OCI-LY7 (cell line): Measurements from ENCODE around the gene LYRM1. TPM values are rescaled to one million over a fixed set of nuclear protein-coding genes. Genes with fewer than 3 reads are reported as not detected.

Experiments used
- BruUV-seq: library from RNA; stranded (reverse); fragments of 400-500 nt; replicated peaks from 2 replicates; lab custom pipeline; 2021; lab: Mats Ljungman, UMichigan
- CTCF ChIA-PET: fragments of 300-600 bp; sonication (Branson Sonifier 250); formaldehyde crosslinking; loops from one replicate; lab custom pipeline; 2022; ENCODE audit warnings: antibody characterized with exemption; ENCODE audit not compliant: unreplicated experiment; lab: Charles Lee
- POLR2A ChIA-PET: fragments of 300-600 bp; sonication (Branson Sonifier 250); formaldehyde crosslinking; loops from one replicate; lab custom pipeline; 2022; ENCODE audit warnings: antibody characterized with exemption; lab: Charles Lee
- DNase-seq: peaks from one replicate; pipeline ENCODE4 v3.0.0-alpha.2; 2015; ENCODE audit warnings: low spot score
- H2AFZ ChIP-seq: fragments of 200-600 bp; sonication (generic), shearing (Covaris generic); 2 replicates; pipeline ENCODE4 v1.6.1; 2014; ENCODE audit warnings: mild to moderate bottlenecking, antibody characterized with exemption, low read length, moderate library complexity
- H3K27ac ChIP-seq: fragments of 200-600 bp; sonication (generic); 2 replicates; pipeline ENCODE4 v1.5.1; 2014; ENCODE audit warnings: mixed run types, low read depth, mild to moderate bottlenecking, moderate library complexity, low read length, inconsistent platforms; ENCODE audit not compliant: poor library complexity, severe bottlenecking
- H3K36me3 ChIP-seq: fragments of 200-600 bp; sonication (generic); 2 replicates; pipeline ENCODE4 v1.6.1; 2014; ENCODE audit warnings: mild to moderate bottlenecking, antibody characterized with exemption, low read length, moderate library complexity, mixed read lengths; ENCODE audit not compliant: insufficient read depth
- H3K4me1 ChIP-seq: fragments of 200-600 bp; sonication (generic); 2 replicates; pipeline ENCODE4 v1.5.1; 2014; ENCODE audit warnings: mild to moderate bottlenecking, low read length; ENCODE audit not compliant: insufficient read depth, poor library complexity, severe bottlenecking
- H3K4me2 ChIP-seq: fragments of 200-600 bp; sonication (generic); 2 replicates; pipeline ENCODE4 v1.6.1; 2014; ENCODE audit warnings: mild to moderate bottlenecking, low read length
- H3K4me3 ChIP-seq: fragments of 200-600 bp; sonication (generic); 2 replicates; pipeline ENCODE4 v1.5.1; 2014; ENCODE audit warnings: mild to moderate bottlenecking, low read depth, low read length; ENCODE audit not compliant: poor library complexity, severe bottlenecking
- H3K79me2 ChIP-seq: fragments of 200-600 bp; sonication (generic); 2 replicates; pipeline ENCODE4 v1.6.1; 2016; ENCODE audit warnings: low read depth, mild to moderate bottlenecking, low read length, moderate library complexity, mixed read lengths; ENCODE audit not compliant: insufficient read depth
- H3K9me2 ChIP-seq: fragments of 200-600 bp; sonication (generic); 2 replicates; pipeline ENCODE4 v1.6.1; 2016; ENCODE audit warnings: mild to moderate bottlenecking, low read length, mixed read lengths; ENCODE audit not compliant: insufficient read depth
- H3K9me3 ChIP-seq: fragments of 200-600 bp; sonication (generic); 2 replicates; pipeline ENCODE4 v1.6.1; 2014; ENCODE audit warnings: mild to moderate bottlenecking, mixed run types, low read length, mixed read lengths
- H4K20me1 ChIP-seq: fragments of 200-600 bp; sonication (generic); 2 replicates; pipeline ENCODE4 v1.6.1; 2014; ENCODE audit warnings: mild to moderate bottlenecking, antibody characterized with exemption, low read length, moderate library complexity, mixed read lengths; ENCODE audit not compliant: insufficient read depth
- EZH2phosphoT487 ChIP-seq: fragments of 200-600 bp; sonication (generic); IDR thresholded peaks from 2 replicates; pipeline ENCODE4 v1.6.1; 2018; ENCODE audit warnings: low read depth, borderline replicate concordance, mild to moderate bottlenecking, mixed run types, antibody characterized with exemption, low read length, moderate library complexity, mixed read lengths
- intact Hi-C: fragments of 100-400 bp; cut with micrococcal nuclease; formaldehyde crosslinking; loops from one replicate; pipeline ENCODE4 v1.10.0; 2022; ENCODE audit not compliant: unreplicated experiment
- total RNA-seq, 2 experiments: library from RNA; depleted of rRNA in 1 of 2; stranded (reverse); fragments of >200 nt in 1 of 2; shearing (Covaris generic) in 1 of 2; gene quantifications; 2 replicates each; pipeline ENCODE4 v1.2.3, GENCODE V29; 2014 to 2022
- TF ChIP-seq, protein P1 (sequence below): fragments of 200-600 bp; sonication (generic); conservative IDR thresholded peaks from 2 replicates; pipeline ENCODE4 v1.5.1; 2014; ENCODE audit warnings: mild to moderate bottlenecking, antibody characterized with exemption, low read length, moderate library complexity, mixed read lengths

LYRM1 gene
- total RNA-seq, 2 experiments from 2014 or later, result 23.3 to 24.0 TPM

DNA sequence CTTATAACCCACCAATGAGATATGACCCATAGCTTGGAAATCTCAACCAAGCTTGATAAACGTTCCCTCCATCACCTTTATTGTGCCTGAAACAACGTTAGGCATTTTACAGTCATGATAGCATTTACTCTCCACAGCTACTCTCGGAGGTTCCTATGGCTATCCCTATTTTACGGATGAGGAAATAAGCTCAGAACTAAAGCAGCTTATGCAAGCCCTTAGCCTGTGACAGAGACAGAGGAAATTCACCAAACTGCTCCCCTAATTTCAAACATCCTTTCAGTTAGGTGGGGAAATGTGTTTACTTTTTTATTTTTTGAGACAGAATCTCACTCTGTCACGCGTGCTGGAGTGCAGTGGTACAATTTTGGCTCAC lies 19.1 kb upstream of the LYRM1 start:
- Histone ChIP-seq H3K27ac (no peak overlapping the region), H3K79me2 (no peaks in the 10 kb centered on the region; the same call in 1 of the 2 replicates), H3K4me1 (no peaks in the 10 kb centered on the region), H2AFZ (no peak overlapping the region), H3K4me2 (no peak overlapping the region), H3K36me3 (0 out of 2 replicates have a peak, but pooled peaks cover 7% of the 10 kb centered on the region), H4K20me1 (no peaks in the 10 kb centered on the region), H3K9me3 (no peaks in the 10 kb centered on the region), H3K9me2 (no peaks in the 10 kb centered on the region), H3K4me3 (no peak overlapping the region)
- no peak for DNase-seq
- intact Hi-C loops, result no loop called here
- ChIA-PET POLR2A (no interaction called here), CTCF (no interaction called here)
- TF ChIP-seq, protein P1, sequence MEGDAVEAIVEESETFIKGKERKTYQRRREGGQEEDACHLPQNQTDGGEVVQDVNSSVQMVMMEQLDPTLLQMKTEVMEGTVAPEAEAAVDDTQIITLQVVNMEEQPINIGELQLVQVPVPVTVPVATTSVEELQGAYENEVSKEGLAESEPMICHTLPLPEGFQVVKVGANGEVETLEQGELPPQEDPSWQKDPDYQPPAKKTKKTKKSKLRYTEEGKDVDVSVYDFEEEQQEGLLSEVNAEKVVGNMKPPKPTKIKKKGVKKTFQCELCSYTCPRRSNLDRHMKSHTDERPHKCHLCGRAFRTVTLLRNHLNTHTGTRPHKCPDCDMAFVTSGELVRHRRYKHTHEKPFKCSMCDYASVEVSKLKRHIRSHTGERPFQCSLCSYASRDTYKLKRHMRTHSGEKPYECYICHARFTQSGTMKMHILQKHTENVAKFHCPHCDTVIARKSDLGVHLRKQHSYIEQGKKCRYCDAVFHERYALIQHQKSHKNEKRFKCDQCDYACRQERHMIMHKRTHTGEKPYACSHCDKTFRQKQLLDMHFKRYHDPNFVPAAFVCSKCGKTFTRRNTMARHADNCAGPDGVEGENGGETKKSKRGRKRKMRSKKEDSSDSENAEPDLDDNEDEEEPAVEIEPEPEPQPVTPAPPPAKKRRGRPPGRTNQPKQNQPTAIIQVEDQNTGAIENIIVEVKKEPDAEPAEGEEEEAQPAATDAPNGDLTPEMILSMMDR, result no peak
- TF ChIP-seq EZH2phosphoT487, result no peak
- no TSS peak for BruUV-seq

DNA sequence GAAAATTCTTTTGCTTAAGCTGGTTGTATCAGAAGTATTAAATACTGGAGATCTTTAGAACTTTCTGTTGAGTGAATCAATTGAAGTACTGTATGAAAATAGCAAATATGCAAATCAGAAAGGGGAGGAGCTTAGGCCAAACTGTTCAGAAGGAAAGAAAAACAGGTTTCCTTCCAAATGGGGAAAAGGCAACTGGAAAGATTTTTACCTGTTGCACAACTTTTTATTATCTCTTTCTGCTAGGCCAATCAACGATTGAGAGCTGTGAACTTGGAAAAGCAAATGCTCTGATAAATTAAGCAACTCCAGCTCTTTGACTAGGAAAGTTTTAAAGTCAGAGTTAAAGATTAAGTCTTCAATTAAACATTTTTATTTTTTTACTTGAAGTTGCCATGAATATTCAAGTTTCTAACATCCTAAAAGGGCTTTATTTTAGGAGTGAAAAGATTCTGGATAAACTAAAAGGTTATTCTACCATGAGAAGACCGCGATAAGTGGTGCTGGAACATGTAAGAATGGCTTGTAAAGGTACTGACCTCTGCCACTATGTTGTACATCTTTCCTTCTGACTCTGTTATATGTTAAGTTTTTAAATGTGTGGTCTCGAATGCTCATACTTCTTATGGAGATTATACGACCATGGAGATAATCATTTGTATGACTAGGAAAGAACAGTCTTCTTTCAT lies 16.9 kb upstream of the LYRM1 start:
- intact Hi-C loops, result no loop called here
- ChIA-PET CTCF (no interaction called here), POLR2A (interaction anchor here (1.3 kb wide), 1 partner anchor 8 kb away, joined by 3 read pairs; no protein-coding TSS in a partner anchor)
- Histone ChIP-seq H3K9me2 (no peaks in the 10 kb centered on the region), H3K79me2 (no peaks in the 10 kb centered on the region), H3K4me2 (no peak overlapping the region), H3K9me3 (no peaks in the 10 kb centered on the region), H3K36me3 (0 out of 2 replicates have a peak, but pooled peaks cover 12% of the 10 kb centered on the region), H4K20me1 (no peaks in the 10 kb centered on the region), H2AFZ (no peak overlapping the region), H3K27ac (no peak overlapping the region), H3K4me1 (no peaks in the 10 kb centered on the region), H3K4me3 (no peak overlapping the region)
- no peak for TF ChIP-seq EZH2phosphoT487
- TF ChIP-seq, protein P1, result no peak
- BruUV-seq, result no TSS peak
- DNase-seq, result no peak

DNA sequence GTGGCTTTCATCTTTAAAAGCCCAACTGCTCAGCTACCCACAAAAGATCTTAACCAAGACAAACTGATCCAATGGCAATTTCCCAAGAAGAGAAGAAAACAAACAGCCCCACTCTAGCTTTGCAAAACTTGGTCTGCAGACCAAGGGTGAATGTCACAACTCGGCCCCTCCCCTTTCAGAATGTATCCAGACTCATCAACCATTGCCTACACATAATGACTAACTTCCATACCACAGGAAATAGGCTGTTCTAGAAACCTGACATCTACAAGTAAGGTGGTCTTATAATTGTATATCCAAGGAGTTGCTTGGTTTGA lies 16.4 kb upstream of the LYRM1 start:
- Histone ChIP-seq H3K4me1 (no peaks in the 10 kb centered on the region), H3K4me2 (no peak overlapping the region), H3K79me2 (no peaks in the 10 kb centered on the region), H3K9me2 (no peaks in the 10 kb centered on the region), H2AFZ (no peak overlapping the region), H3K9me3 (no peaks in the 10 kb centered on the region), H3K27ac (no peak overlapping the region), H3K4me3 (no peak overlapping the region), H3K36me3 (0 out of 2 replicates have a peak, but pooled peaks cover 12% of the 10 kb centered on the region), H4K20me1 (no peaks in the 10 kb centered on the region)
- no TSS peak for BruUV-seq
- intact Hi-C loops, result no loop called here
- TF ChIP-seq, protein P1, result no peak
- no peak for TF ChIP-seq EZH2phosphoT487
- POLR2A ChIA-PET, result interaction anchor here (1.3 kb wide), 1 partner anchor 9 kb away, joined by 3 read pairs; no protein-coding TSS in a partner anchor
- no peak for DNase-seq
- CTCF ChIA-PET, result no interaction called here
